GM10248 (cell line): ENCODE results near the gene KCNK5.

Source experiments
- CTCF ChIA-PET: fragments of 300-600 bp; sonication (Branson Sonifier 250); formaldehyde crosslinking; extraction: SDS; loops from one replicate; lab custom pipeline; 2021; ENCODE audit warnings: antibody characterized with exemption; lab: Yijun Ruan, JAX
- POLR2A ChIA-PET: fragments of 350-650 bp; sonication (Branson Sonifier 250); formaldehyde crosslinking; extraction: SDS; loops from one replicate; lab custom pipeline; 2020; ENCODE audit warnings: antibody characterized with exemption; lab: Yijun Ruan, JAX
- DNase-seq: peaks from one replicate; pipeline ENCODE4 v3.0.0; 2012; ENCODE audit errors: extremely low spot score
- TF ChIP-seq, protein P1 (sequence below): IDR thresholded peaks from 2 replicates; pipeline ENCODE4 v1.5.1; 2012; ENCODE audit warnings: mild to moderate bottlenecking, low read depth; ENCODE audit errors: extremely low read depth, missing control alignments, control extremely low read depth

Gene KCNK5

DNA sequence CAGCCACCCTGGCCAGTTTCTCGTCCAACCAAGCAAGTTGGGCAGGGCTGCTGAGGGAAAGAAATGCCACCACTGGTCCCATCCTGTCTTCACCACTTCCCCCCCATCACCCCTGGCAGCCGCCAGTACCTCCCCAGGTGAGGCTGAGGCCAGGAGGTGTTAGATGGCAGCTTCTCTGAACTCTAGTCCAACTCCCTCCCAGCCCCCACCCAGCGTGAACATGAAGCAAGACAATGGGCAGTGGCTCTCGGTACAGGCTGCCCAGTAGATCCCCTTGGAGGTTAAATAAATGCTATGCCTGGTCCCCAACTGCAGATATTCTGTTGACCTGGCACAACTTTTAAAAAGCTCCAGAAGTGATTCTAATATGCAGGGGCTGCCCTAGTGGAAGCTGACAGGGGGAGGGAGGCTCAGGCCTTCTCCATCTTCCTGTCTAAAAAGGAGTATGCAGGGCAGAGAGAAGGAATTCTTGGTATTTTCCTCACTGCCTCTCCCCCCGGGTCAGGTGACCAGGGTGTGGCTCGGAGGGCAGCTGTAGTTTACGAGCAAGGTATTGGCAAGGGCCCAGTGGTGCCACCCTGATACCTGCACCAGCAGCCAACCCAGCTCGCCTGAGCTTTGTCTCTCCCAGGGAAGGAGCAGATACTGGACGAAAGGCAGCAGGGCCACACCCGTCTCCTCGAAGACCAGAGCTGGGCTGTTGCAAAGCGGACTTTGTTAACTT is 25.7 kb downstream of the KCNK5 start:
- TF ChIP-seq, protein P1, sequence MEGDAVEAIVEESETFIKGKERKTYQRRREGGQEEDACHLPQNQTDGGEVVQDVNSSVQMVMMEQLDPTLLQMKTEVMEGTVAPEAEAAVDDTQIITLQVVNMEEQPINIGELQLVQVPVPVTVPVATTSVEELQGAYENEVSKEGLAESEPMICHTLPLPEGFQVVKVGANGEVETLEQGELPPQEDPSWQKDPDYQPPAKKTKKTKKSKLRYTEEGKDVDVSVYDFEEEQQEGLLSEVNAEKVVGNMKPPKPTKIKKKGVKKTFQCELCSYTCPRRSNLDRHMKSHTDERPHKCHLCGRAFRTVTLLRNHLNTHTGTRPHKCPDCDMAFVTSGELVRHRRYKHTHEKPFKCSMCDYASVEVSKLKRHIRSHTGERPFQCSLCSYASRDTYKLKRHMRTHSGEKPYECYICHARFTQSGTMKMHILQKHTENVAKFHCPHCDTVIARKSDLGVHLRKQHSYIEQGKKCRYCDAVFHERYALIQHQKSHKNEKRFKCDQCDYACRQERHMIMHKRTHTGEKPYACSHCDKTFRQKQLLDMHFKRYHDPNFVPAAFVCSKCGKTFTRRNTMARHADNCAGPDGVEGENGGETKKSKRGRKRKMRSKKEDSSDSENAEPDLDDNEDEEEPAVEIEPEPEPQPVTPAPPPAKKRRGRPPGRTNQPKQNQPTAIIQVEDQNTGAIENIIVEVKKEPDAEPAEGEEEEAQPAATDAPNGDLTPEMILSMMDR: no peak
- ChIA-PET POLR2A (interaction anchor here (0.9 kb wide), 1 partner anchor 25 kb away, joined by 3 read pairs; the partner anchor contains the start of gene KCNK5), CTCF (interaction anchor here (0.6 to 1.2 kb wide), 2 partner anchors 12 to 118 kb away, joined by 3 read pairs; no protein-coding TSS in a partner anchor)
- no peak for DNase-seq

DNA sequence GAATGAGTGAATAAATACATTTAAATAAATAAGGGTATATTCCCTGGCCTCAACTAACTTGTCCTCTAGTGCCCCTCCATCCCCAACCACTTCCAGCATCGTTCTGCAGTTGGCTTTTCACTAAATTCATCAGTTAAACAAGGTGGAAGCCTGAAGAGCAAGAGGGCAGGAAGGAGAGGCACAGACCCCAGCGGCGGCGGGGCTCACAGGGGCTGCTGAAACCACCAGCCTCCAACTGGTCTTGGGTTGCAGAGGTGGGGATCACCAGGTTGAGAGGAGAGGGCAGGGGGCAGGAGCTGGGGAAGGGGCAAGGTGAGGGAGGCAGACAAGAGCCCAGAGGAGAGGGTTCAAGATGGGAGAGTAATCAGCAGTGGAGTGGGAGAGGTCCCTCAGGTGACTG is 27.1 kb downstream of the KCNK5 start:
- no peak for DNase-seq
- POLR2A ChIA-PET: no interaction called here
- CTCF ChIA-PET: interaction anchor here (2.6 kb wide), 1 partner anchor 12 kb away, joined by 9 read pairs; no protein-coding TSS in a partner anchor
- TF ChIP-seq, protein P1: no peak

DNA sequence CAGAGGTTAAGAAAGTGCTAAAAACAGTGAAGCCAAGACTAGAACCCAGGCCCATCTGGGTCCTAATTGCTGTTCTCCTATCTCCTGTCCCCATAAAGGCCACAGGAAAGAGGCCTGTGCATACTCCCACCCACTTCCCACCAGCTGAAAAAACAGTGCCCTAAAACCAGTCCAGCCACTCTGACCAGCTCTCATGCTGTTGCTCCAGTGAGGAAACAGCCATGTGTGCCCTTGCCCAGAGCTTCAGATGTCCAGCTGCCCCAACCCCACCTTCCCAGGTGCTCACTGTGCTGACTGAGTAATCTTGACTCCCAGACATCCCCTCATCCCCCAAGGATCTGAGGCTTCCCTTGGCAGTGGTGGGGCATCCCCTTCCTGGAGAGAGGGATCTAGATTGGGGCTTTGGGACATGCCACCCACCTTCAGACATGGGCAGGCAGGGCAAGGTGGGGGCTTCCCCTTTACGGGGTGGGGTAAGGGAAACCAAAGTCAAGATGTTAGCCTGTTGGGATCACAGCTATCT is 28.7 kb downstream of the KCNK5 start:
- no peak for DNase-seq
- TF ChIP-seq, protein P1: no peak
- ChIA-PET CTCF (interaction anchor here (1.3 to 2.6 kb wide), 4 partner anchors 10 to 109 kb away, joined by 4 to 9 read pairs (median 6); no protein-coding TSS in a partner anchor), POLR2A (no interaction called here)

DNA sequence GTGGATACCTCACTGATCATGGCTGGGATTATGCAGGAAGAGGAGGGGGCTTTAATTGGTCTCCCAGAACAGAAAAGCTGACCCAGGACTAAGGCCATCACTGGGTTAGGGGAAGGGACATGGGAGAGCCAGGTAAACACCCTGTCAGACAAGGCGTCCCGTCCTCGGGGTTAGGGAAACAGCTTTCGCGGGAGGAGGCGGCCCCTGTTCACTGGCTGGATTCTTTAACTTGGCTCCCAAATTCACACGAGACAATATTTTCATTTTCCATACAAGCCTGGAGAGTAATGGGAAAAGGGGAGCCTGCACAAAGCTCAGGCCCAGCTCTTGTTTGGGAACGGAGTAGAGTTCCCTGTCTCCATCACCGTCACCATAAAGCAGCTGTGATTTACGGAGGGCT is 29.3 kb downstream of the KCNK5 start:
- CTCF ChIA-PET: interaction anchor here (1.2 to 2.6 kb wide), 5 partner anchors 10 to 110 kb away, joined by 4 to 9 read pairs (median 5); no protein-coding TSS in a partner anchor
- no peak for DNase-seq
- TF ChIP-seq, protein P1: no peak
- POLR2A ChIA-PET: no interaction called here

DNA sequence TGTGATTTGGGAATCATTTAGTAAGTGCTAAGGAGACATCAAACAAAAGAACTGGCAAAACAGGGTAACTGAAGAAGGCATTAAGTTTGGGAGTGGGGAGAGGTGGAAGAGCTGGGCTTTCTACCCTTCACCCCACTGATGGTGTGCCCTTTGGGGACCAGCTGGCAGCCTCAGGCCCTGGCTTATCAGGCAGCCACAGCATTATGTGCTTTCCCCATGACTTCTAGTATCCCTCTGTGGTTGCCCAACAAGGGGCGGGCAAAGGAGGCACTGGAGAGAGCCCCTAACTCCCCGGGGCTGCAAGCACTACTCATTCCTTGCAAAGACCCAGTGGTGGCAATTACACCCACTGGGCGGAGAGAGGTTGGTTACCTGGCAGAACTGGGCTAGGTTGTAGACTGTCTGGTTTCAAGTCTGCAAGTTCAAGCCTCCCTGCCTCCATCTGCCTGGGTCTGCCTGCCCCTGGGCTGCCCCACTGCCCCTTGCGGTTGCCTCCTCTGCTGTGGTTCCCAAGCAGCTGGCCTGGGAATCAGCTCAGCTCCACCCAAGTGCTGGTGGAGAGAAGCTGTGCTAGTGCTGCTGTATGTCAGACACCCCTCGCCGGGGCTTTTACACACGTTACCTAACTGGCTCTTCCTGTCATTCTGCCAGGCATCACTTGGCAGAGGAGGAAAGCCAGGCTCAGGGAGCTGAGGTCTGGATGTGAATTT is 29.9 kb downstream of the KCNK5 start:
- ChIA-PET POLR2A (no interaction called here), CTCF (interaction anchor here (1.2 to 2.6 kb wide), 5 partner anchors 9 to 110 kb away, joined by 4 to 9 read pairs (median 5); no protein-coding TSS in a partner anchor)
- TF ChIP-seq, protein P1: no peak
- no peak for DNase-seq

DNA sequence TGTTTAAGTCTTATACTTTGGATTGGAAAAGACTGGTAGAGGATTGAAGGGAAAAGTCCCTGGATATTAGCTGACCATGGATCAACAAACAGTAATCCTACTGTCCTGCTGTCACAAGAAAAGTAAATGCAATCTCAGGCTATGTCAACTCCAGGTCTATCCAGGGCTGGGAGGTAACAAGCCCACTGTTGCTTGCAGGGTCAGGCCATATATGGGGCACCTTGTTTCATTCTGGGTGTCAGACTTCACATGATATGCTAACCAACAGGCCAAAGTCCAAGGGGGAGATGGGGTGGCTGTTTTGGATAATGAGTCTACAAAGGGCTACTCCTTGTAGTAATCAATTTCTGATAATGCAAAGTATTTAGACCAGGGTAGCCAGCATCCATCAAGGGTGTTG is 30.7 kb downstream of the KCNK5 start:
- POLR2A ChIA-PET: no interaction called here
- CTCF ChIA-PET: interaction anchor here (0.9 to 2.0 kb wide), 3 partner anchors 8 to 111 kb away, joined by 3 to 9 read pairs (median 4); no protein-coding TSS in a partner anchor
- no peak for DNase-seq
- TF ChIP-seq, protein P1: no peak
